Nephron progenitor cell (in vitro differentiated cells): Measurements from ENCODE around the gene NDUFS6.

Experiments used
- DNase-seq: peaks from one replicate; pipeline ENCODE4 v3.0.0; 2021
- H3K27ac Mint-ChIP-seq: 2 replicates; pipeline ENCODE4 v1.8.0; 2021; ENCODE audit warnings: mild to moderate bottlenecking, moderate library complexity, mixed read lengths
- H3K27me3 Mint-ChIP-seq: 2 replicates; pipeline ENCODE4 v1.8.0; 2021; ENCODE audit warnings: mild to moderate bottlenecking, low read depth, mixed read lengths; ENCODE audit not compliant: poor library complexity
- H3K36me3 Mint-ChIP-seq: 2 replicates; pipeline ENCODE4 v1.8.0; 2021; ENCODE audit warnings: low read depth, mixed read lengths
- H3K4me1 Mint-ChIP-seq: 2 replicates; pipeline ENCODE4 v1.8.0; 2021; ENCODE audit warnings: mixed read lengths
- H3K4me3 Mint-ChIP-seq: 2 replicates; pipeline ENCODE4 v1.8.0; 2021; ENCODE audit warnings: mild to moderate bottlenecking, moderate library complexity, mixed read lengths
- H3K9me3 Mint-ChIP-seq: 2 replicates; pipeline ENCODE4 v1.8.0; 2021; ENCODE audit warnings: mild to moderate bottlenecking, moderate library complexity, mixed read lengths
- CTCF ChIP-seq: fragments of 200-600 bp; sonication (generic); IDR thresholded peaks from 2 replicates; pipeline ENCODE4 v1.5.0; 2021; ENCODE audit warnings: antibody characterized with exemption

Gene NDUFS6

GRCh38 chr5:1817261-1818043 is 16.2 kb downstream of the NDUFS6 start:
- peaks cover 6% of the 10 kb centered on the region for H3K27me3 Mint-ChIP-seq
- no peak for DNase-seq
- no peaks in the 10 kb centered on the region for H3K4me1 Mint-ChIP-seq
- peaks cover 92% of the 10 kb centered on the region for H3K36me3 Mint-ChIP-seq
- no peak overlapping the region for H3K4me3 Mint-ChIP-seq
- TF ChIP-seq CTCF = no peak
- peak overlapping the region; percentile 78 for H3K27ac Mint-ChIP-seq
- H3K9me3 Mint-ChIP-seq = no peaks in the 10 kb centered on the region

GRCh38 chr5:1818784-1819183 is 17.6 kb downstream of the NDUFS6 start:
- Mint-ChIP-seq H3K4me1 (no peaks in the 10 kb centered on the region), H3K9me3 (no peaks in the 10 kb centered on the region), H3K27me3 (peaks cover 5% of the 10 kb centered on the region), H3K27ac (no peak overlapping the region), H3K4me3 (no peak overlapping the region), H3K36me3 (peaks cover 95% of the 10 kb centered on the region)
- TF ChIP-seq CTCF = no peak
- no peak for DNase-seq

GRCh38 chr5:1819458-1819857 is 18.3 kb downstream of the NDUFS6 start:
- TF ChIP-seq CTCF = no peak
- H3K27me3 Mint-ChIP-seq = peaks cover 3% of the 10 kb centered on the region
- no peaks in the 10 kb centered on the region for H3K4me1 Mint-ChIP-seq
- no peaks in the 10 kb centered on the region for H3K9me3 Mint-ChIP-seq
- peaks cover 92% of the 10 kb centered on the region for H3K36me3 Mint-ChIP-seq
- no peak overlapping the region for H3K27ac Mint-ChIP-seq
- DNase-seq = no peak
- H3K4me3 Mint-ChIP-seq = no peak overlapping the region

GRCh38 chr5:1820381-1820780 is 19.2 kb downstream of the NDUFS6 start:
- Mint-ChIP-seq H3K4me1 (no peaks in the 10 kb centered on the region), H3K9me3 (no peaks in the 10 kb centered on the region), H3K27me3 (peaks cover 3% of the 10 kb centered on the region), H3K36me3 (peaks cover 83% of the 10 kb centered on the region), H3K27ac (no peak overlapping the region), H3K4me3 (no peak overlapping the region)
- TF ChIP-seq CTCF = no peak
- DNase-seq = no peak

- H3K27me3 Mint-ChIP-seq = peaks cover 3% of the 10 kb centered on the region
- no peaks in the 10 kb centered on the region for H3K4me1 Mint-ChIP-seq
- DNase-seq = no peak
- no peaks in the 10 kb centered on the region for H3K9me3 Mint-ChIP-seq
- no peak for TF ChIP-seq CTCF
- H3K4me3 Mint-ChIP-seq = no peak overlapping the region
- H3K27ac Mint-ChIP-seq = no peak overlapping the region
- H3K36me3 Mint-ChIP-seq = peaks cover 79% of the 10 kb centered on the region
Observed at GRCh38 chr5:1820926-1821325, 19.7 kb downstream of the NDUFS6 start.

GRCh38 chr5:1821862-1822261 is 20.7 kb downstream of the NDUFS6 start:
- Mint-ChIP-seq H3K9me3 (no peaks in the 10 kb centered on the region), H3K4me1 (no peaks in the 10 kb centered on the region), H3K4me3 (no peak overlapping the region), H3K27me3 (peaks cover 3% of the 10 kb centered on the region), H3K36me3 (peaks cover 77% of the 10 kb centered on the region), H3K27ac (no peak overlapping the region)
- no peak for TF ChIP-seq CTCF
- DNase-seq = no peak
